Small intestine (tissue), 7 donors: Measurements from ENCODE around the gene BUB1. TPM values are rescaled to one million over a fixed set of nuclear protein-coding genes. Genes with fewer than 3 reads are reported as not detected.
"Not testable (repeated sequence)": the region's sequence is repeated elsewhere in the genome, so short reads cannot be mapped to it uniquely, and the experiment has no call there.

Experiments
- DNase-seq, 2 donors: peaks; one replicate each; pipeline versions ENCODE4 v3.0.0 to v3.0.0-alpha.2; 2013
- FAIRE-seq: peaks from 2 replicates; lab custom pipeline; 2012; peaks lifted over from hg19 to GRCh38; lab: Jason Lieb, UNC
- H3K27ac ChIP-seq, 3 donors: one replicate each; pipeline ENCODE4 v1.5.1; 2013; ENCODE audit warnings: low read length in 2 of 3, mild to moderate bottlenecking in 2 of 3, control low read depth in 1 of 3, inconsistent platforms in 1 of 3, low read depth in 1 of 3, moderate library complexity in 1 of 3
- H3K27me3 ChIP-seq, 3 donors: one replicate each; pipeline ENCODE4 v1.6.1; 2013; ENCODE audit warnings: low read length in 3 of 3, inconsistent platforms in 1 of 3; ENCODE audit not compliant: control insufficient read depth in 3 of 3, insufficient read depth in 3 of 3
- H3K36me3 ChIP-seq, 3 donors: one replicate each; pipeline ENCODE4 v1.6.1; 2013; ENCODE audit warnings: low read length in 3 of 3, inconsistent platforms in 1 of 3, low read depth in 1 of 3, mild to moderate bottlenecking in 1 of 3, moderate library complexity in 1 of 3; ENCODE audit not compliant: control insufficient read depth in 3 of 3, insufficient read depth in 2 of 3
- H3K4me1 ChIP-seq, 3 donors: one replicate each; pipeline ENCODE4 v1.6.1; 2013; ENCODE audit warnings: low read length in 2 of 3, inconsistent platforms in 1 of 3, low read depth in 1 of 3, mild to moderate bottlenecking in 1 of 3, moderate library complexity in 1 of 3; ENCODE audit not compliant: control insufficient read depth in 3 of 3, insufficient read depth in 2 of 3
- H3K4me3 ChIP-seq, 3 donors: one replicate each; pipeline ENCODE4 v1.5.1; 2013; ENCODE audit warnings: low read length in 3 of 3, control low read depth in 1 of 3, inconsistent platforms in 1 of 3, low read depth in 1 of 3, mild to moderate bottlenecking in 1 of 3, moderate library complexity in 1 of 3
- H3K9me3 ChIP-seq, 2 donors: one replicate each; pipeline ENCODE4 v1.6.1; 2013; ENCODE audit warnings: low read depth in 1 of 2, low read length in 1 of 2; ENCODE audit not compliant: control insufficient read depth in 2 of 2, insufficient read depth in 1 of 2
- WGBS, 3 donors: extraction: QIAGEN DNeasy Blood & Tissue Kit; methylation state at CpG; one replicate each; pipeline ENCODE4 v1.1.7; 2013; 5-methylcytosine and 5-hydroxymethylcytosine counted together
- polyA plus RNA-seq, 4 donors: library from polyadenylated mRNA; stranded (reverse) in 3 of 4; unstranded in 1 of 4; fragments of 200-250 nt in 3 of 4; fragments of 120-200 nt in 1 of 4; gene quantifications; one replicate each; pipeline versions ENCODE4 v1.2.1 to v1.2.3, GENCODE V29; 2013
- donor health status: healthy with polysubstance abuse.
- donor health status: control.
- donor health status: control.
- donor health status: Bipolar disorder and iron deficiency.
- donor health status: healthy.

Gene BUB1
- polyA plus RNA-seq, 4 donors = 0.45 to 20.2 (median 6.9) TPM

DNA sequence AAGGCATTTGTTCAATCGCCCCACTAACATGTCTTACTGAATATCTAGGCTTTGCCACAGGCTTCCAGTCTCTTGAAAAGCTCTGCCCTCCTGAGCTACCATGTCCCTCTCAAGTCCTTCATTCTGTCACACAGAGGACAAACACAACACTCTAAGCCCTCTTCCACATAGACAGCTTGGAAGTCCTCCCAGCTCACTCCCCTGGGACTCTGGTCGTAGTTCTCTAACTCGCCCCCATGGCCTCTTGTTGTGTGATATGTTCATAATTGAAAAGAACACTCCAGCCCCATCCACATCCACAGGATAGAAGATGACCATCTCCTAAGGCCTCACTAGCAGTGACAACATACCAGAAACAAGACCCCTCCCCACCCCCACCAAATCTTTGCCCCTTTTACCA lies 37.9 kb downstream of the BUB1 start:
- Histone ChIP-seq H3K4me3 (no peak overlapping the region), H3K27me3 (no peaks in the 10 kb centered on the region), H3K27ac (no peak overlapping the region), H3K4me1 (no peaks in the 10 kb centered on the region), H3K9me3 (no peaks in the 10 kb centered on the region), H3K36me3 (peaks cover 0 to 10% (median 4%) of the 10 kb centered on the region in 3 donors)
- DNase-seq (no peak), FAIRE-seq (no peak)
- 89 to 98% (median 97%) methylated on average over 3 of the region's 3 CpGs for WGBS, 3 donors

DNA sequence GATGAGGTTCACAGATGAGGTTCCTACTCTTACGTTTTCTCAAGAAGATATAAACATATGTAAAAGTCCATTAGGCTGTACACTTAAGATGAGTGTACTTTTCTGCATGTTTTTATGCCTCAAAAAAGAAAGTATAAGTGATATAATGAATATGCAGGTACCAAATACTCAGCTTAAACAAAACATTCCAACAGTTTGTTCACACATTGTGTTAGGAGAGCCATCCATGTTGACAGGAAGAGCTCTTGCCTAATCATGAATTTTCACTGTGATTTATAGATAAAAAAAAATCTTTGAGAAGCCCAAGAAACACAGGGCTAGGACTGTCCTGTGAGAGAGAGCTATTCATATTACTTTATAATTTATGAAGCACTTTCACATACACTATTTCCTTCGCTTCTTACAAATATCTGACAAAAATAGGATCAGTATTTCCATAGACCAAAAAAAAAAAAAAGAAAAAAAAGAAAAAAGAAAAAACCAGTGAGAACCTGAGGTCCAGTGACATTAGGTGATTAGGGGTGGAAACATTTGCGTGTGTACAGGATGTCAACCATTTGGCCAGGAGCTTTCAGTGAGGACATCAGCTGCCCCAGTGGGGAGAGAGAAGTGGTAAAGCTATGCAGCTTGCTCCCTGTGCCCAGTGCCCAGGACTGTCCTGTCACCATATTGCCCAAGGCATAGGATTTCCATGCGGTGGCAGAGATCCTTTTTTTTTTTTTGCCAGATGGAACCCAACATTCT lies 38.7 kb downstream of the BUB1 start:
- 92 to 98% (median 94%) methylated on average over 4 of the region's 4 CpGs for WGBS, 3 donors
- FAIRE-seq = no peak

DNA sequence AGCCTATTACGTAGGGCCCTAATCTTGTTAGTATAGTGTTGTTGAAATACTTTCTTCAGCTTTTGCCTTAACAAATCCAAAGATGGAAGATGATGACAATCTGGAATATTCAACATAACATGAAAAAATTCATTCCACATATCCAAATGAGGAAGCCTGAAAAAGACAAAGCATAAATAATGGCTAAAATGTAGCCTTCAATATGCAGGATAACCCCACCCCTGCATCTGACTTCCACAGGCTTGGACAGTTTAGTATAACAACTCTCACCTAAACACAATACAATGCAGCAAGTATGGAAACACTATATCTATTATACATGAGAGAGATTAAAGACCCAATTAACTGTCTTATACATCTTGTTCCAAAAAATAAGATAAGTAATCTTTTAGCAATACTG lies 39.9 kb downstream of the BUB1 start:
- DNase-seq (no peak), FAIRE-seq (no peak)
- Histone ChIP-seq H3K4me1 (no peaks in the 10 kb centered on the region), H3K9me3 (no peaks in the 10 kb centered on the region), H3K27me3 (no peaks in the 10 kb centered on the region), H3K36me3 (peaks cover 0 to 10% (median 4%) of the 10 kb centered on the region in 3 donors), H3K27ac (no peak overlapping the region), H3K4me3 (no peak overlapping the region)
- WGBS, 3 donors = 88 to 98% (median 89%) methylated on average over 1 of the region's 1 CpG

More for the DNA sequence above, 38.7 kb downstream of the BUB1 start:
- H3K4me1 ChIP-seq = no peaks in the 10 kb centered on the region
- no peaks in the 10 kb centered on the region for H3K9me3 ChIP-seq
- H3K36me3 ChIP-seq = peaks cover 0 to 11% (median 4%) of the 10 kb centered on the region in 3 donors
- no peak overlapping the region for H3K27ac ChIP-seq
- no peak for DNase-seq
- H3K27me3 ChIP-seq = no peaks in the 10 kb centered on the region
- no peak overlapping the region for H3K4me3 ChIP-seq

DNA sequence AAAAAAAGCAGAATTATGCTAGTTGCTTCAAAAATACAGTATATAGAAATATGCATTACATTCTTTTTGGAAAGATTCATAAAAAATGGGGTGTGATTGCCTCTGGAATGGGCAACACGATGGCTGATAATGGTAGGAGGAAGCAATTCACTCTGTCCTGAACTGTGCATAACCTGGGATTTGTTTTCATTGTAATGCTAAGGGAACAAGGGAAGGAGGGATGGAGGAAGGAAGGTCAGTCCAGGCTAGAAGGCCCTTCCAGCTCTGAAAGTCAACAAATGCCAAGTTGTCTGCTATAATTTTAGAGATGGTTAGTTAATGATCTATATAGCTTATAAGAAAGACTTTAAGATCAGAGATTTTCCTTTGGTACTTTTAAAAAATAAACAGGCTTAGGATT lies 40.8 kb downstream of the BUB1 start:
- FAIRE-seq = no peak
- no peak overlapping the region for H3K4me3 ChIP-seq
- WGBS, 3 donors = 68 to 80% (median 73%) methylated on average over 1 of the region's 1 CpG

GRCh38 chr2:110635949-110636628 lies 41.8 kb downstream of the BUB1 start:
- 80 to 100% (median 97%) methylated on average over 2 to 4 of the region's 4 CpGs for WGBS, 3 donors
- H3K27me3 ChIP-seq, H3K4me1 ChIP-seq, FAIRE-seq, H3K27ac ChIP-seq, H3K4me3 ChIP-seq, DNase-seq, H3K9me3 ChIP-seq: not testable (repeated sequence)
- peaks cover 0 to 10% (median 0%) of the 10 kb centered on the region in 3 donors for H3K36me3 ChIP-seq

More for the DNA sequence above, 40.8 kb downstream of the BUB1 start:
- no peaks in the 10 kb centered on the region for H3K9me3 ChIP-seq
- H3K36me3 ChIP-seq = peaks cover 0 to 10% (median 4%) of the 10 kb centered on the region in 3 donors
- no peak overlapping the region for H3K27ac ChIP-seq
- no peak for DNase-seq
- no peaks in the 10 kb centered on the region for H3K27me3 ChIP-seq
- no peaks in the 10 kb centered on the region for H3K4me1 ChIP-seq

- not testable (repeated sequence) for H3K36me3 ChIP-seq, H3K4me3 ChIP-seq
- 89 to 100% (median 96%) methylated on average over 1 of the region's 1 CpG for WGBS, 3 donors
Measured at GRCh38 chr2:110627348-110627747, 50.5 kb downstream of the BUB1 start.

DNA sequence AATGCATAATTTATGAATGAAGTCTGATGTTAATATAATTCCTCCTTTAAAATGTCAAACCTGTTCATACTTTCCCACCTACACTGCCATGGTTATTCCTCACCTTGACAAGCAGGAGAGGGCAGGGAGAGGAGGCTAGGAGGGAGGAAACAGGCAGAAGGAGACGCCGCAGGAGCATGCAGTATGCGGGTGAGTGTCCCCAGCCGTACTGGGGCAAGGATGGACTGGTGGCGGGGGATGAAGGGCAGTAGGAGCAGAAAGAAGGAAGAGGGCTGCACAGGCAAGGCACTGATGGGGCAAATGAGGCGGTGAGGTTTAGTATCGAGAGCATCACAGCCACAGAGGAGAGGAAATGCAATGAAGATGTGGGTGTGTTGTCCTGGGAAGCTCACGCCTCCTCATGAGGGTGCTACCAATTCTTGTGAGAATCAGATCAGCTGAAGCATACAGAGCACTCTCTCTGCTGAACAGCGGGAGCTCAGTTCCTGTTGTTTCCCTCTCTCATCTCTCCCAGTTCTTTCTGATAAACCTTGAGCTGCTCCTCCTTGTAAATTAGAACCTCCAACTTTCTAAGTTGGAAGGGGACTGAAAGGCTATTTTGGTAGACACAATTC lies 58.4 kb downstream of the BUB1 start:
- WGBS, 3 donors = 46 to 52% (median 51%) methylated on average over 1 of the region's 9 CpGs
- DNase-seq, FAIRE-seq: not testable (repeated sequence)

More at GRCh38 chr2:110627348-110627747, 50.5 kb downstream of the BUB1 start:
- H3K27me3 ChIP-seq, H3K27ac ChIP-seq, DNase-seq, H3K4me1 ChIP-seq, FAIRE-seq, H3K9me3 ChIP-seq: not testable (repeated sequence)

DNA sequence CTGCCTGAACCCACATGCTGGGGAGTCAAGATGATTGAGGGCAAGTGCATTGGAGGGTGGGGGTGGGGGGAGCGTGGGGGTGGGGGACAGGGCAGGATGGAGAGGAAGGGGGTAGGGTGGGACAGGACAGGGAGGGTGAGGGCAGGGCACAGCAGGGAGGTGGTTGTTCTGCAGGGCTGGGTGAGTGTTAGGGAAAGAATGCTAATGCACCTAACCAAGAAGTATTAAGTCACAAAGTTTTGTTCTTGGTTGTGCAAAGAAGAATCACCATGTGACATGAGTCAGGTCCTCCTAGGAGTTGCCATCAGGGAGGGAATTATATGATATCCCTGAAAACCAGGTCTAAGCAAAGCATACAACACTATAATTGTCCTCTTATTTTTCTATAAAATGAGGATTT lies 63.9 kb downstream of the BUB1 start:
- not testable (repeated sequence) for H3K27ac ChIP-seq, H3K36me3 ChIP-seq, H3K4me3 ChIP-seq, DNase-seq, H3K4me1 ChIP-seq, FAIRE-seq, H3K9me3 ChIP-seq, H3K27me3 ChIP-seq
- WGBS, 3 donors = no CpG with 5 or more reads among the region's 1 CpG

More for the DNA sequence above, 58.4 kb downstream of the BUB1 start:
- not testable (repeated sequence) for H3K4me1 ChIP-seq, H3K27me3 ChIP-seq, H3K4me3 ChIP-seq, H3K27ac ChIP-seq, H3K36me3 ChIP-seq, H3K9me3 ChIP-seq
